Measurements from ENCODE around the gene BAK1.

GRCh38 chr6:33589392-33589730 is 9.3 kb upstream of the BAK1 start:
- TF ChIP-seq CTCF (IDR thresholded peaks at IDR 0.05; ENCODE audit: insufficient read depth, low read length) (no peak), REST (IDR thresholded peaks at IDR 0.05; ENCODE audit: insufficient replicate concordance, low read depth) (no peak), GABPA (IDR thresholded peaks at IDR 0.05; ENCODE audit: low read depth) (no peak), SPI1 (IDR thresholded peaks at IDR 0.05; ENCODE audit: borderline replicate concordance, low read depth) (no peak), POLR2AphosphoS5 (IDR thresholded peaks at IDR 0.05; ENCODE audit: low read depth) (no peak)

Measured in HL-60 (cell line).